DMS153 (cell line): Measurements from ENCODE around the gene CYB561.

Experiments
- DNase-seq: peaks from one replicate; lab custom pipeline; 2025; lab: John Stamatoyannopoulos, UW

CYB561 gene, protein sequence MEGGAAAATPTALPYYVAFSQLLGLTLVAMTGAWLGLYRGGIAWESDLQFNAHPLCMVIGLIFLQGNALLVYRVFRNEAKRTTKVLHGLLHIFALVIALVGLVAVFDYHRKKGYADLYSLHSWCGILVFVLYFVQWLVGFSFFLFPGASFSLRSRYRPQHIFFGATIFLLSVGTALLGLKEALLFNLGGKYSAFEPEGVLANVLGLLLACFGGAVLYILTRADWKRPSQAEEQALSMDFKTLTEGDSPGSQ

DNA sequence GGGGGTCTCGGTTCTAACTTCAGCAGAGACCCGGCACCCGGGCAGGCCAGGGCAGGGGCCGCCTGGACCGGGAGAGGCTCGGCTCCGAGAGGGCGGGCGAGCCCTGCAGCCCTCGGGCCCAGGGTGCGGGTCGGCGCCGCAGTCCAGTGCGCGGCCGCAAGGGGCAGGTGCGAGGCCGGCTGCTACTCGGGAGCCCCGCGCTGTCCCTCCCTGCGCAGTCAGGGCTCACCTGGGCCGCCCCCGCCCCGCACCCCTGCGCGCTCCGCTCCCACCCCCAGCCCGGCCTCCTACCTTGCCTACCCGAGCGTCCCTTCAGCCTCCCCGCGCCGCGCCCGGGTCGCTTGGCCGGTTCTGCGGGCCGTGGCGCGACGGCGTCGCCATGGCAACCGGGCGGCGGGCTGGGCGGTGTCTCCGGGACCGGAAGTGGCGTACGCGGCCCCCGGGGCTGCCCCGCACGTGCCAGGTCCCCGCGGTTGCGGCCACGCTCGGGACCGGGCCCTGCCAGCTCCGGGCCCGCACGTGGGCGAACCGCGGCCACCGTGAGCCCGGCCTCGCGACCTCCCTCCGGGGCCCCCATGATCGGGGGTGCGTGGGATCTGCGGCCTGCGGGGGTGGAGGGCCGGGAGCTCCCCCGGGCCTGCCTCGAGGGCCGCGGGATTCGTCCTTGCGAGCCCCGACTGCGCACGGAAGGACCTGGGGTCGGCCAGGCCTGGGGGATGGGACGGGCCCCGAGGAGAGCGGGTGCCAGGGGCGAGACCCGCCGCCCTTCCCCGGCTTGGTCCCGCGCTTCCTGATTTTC is at the start of gene CYB561:
TSS of gene CYB561 (minus strand) at position 353 of the 799 bp plus-strand sequence. CDS start 8,759 bp downstream, outside the sequence.
- peak; percentile 43 for DNase-seq

DNA sequence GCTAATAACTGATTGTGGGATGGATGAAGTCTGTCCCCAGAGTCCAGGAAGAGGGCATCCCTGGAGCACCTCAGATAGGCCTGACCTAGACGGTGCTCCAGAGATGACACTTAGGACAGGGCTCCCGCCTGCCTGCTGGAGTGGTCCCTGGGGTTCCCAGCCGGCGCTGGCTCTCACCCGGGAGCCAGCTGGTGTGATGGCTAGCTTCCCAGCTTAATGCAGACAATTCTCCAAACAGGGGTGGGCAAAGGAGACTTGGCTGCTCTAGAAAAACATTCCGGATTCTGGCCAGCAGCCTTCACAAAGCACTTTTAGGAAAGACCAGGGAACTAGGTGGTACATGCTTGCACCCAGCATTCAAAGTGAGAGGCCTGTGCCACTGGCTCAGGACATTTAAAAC is 49.4 kb upstream of the CYB561 start:
- no peak for DNase-seq

DNA sequence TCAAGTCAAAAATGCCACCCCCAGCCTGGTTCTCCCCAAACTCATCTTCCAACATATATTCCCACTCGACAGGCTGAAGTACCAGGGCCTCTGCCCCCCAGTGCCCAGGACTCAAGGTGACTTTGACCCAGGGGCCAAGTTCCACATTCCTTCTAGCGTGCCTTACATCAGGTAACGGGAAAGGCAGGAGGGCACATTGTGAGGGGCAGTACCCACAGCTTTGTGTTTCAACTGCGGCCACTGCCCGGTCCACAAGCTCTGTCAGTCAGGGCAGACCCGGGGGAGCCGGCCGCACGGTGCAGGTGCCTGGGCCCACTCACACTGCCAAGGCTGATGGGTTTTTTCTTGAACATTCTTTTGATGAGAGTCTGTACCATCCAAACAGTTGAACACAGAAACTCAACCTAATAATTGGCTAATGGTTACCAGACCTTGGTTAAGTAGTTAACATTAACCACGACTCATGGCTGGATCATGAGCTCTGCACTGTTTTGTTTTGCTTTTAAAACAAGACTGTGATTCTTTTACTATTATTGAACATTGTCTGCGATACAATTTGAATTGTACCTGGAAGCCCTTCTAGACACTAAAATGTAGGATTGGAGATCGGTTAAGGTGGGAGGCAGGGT is 48.3 kb upstream of the CYB561 start:
- no peak for DNase-seq

DNA sequence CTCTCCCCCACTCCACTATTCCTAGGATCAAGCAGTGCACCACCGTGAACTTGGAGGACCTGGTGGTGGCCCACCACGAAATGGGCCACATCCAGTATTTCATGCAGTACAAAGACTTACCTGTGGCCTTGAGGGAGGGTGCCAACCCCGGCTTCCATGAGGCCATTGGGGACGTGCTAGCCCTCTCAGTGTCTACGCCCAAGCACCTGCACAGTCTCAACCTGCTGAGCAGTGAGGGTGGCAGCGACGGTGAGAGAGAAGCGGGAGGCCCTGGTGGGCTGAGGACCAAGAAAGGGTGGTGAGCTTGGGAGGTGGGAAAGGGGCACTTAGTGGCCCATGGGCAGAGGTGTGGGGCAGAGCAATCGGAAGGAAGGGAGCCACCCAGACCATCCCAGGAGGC is 47.3 kb upstream of the CYB561 start:
- DNase-seq: no peak

- no peak for DNase-seq
Observed at GRCh38 chr17:63492940-63493339, 46.8 kb upstream of the CYB561 start.

DNA sequence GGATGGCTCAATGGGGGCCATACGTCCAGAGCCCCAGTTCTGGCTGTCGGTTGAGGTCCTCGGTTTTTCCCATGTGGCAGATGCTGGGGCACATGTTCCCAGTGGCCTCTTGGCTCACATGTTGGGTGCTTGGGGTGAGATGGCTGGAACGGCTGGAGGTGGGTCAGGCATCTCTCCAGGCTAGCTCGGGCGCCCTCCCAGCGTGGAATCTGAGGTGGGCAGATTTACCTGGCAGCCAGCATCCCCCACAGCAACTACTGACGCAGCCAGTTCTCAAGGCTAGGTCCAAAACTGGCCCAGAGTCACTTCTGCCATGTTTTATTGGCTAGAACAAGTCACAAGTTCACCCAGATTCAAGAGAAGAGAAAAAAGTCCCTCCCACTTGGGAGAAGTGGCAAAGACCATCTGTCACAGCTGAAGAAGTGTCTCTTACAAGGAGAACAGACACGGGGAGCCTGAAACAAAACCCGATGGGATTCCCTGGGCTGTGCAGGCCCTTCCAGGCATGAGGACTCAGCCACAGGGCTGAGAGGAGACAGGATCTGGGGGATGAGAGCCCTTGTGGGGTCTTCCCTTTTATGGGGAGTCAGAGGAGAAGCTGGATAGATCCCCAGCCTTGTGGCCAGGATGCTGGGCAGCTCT is 46.0 kb upstream of the CYB561 start:
- DNase-seq: no peak

DNA sequence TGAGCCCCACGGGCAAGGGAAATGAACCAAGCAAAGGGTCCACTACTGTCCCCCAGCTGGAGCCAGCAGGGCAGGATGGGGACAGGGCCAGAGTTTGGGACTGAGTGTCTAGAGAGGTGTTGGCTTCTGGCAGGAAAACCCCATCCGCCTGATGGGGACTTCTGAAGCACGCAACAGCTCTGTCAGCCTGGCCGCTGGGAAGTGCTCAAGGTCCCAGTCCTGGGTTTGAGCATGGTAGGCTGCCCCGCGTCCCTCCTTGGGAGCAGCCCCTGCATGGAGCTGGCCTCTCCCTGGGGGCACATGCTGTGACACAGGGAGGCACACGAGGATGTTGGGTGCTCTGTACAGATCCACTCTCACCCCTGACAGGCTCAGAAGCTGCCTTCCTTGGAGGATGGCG is 45.3 kb upstream of the CYB561 start:
- no peak for DNase-seq

DNA sequence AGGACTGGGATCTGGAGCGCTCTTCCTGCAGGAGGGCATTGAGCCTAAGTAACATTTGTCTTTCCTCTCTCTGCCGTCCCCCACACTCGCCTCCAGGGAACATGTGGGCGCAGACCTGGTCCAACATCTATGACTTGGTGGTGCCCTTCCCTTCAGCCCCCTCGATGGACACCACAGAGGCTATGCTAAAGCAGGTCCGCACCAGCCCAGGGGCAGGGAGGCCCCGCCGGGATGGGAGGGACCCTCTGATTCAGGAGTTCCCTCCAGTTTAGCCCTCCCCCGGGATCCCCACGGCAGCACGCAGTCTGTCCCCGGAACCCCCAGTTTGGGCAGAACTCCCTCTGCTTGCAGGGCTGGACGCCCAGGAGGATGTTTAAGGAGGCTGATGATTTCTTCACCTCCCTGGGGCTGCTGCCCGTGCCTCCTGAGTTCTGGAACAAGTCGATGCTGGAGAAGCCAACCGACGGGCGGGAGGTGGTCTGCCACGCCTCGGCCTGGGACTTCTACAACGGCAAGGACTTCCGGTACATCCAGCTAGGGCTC is 44.8 kb upstream of the CYB561 start:
- no peak for DNase-seq

DNA sequence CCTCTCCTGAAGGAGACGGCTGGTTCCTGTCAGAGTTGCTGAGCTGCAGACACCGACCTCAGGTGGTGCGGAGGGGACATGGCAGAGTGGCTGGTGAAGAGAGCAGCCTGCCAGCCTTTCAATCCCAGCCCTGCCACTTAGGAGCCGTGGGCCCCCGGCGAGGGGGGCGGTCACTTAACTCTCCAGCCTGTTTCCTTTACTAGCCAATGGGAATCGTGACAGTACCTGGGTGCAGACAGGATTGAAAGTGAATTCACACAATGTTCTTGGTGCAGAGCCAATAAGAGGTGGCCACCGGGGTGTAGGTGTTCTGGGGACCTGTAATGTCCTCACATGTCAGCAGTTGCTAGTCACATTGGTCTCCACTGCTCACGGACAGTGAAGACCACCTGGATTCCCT is 44.2 kb upstream of the CYB561 start:
- no peak for DNase-seq

GRCh38 chr17:63489291-63489690 is 43.2 kb upstream of the CYB561 start:
- no peak for DNase-seq

DNA sequence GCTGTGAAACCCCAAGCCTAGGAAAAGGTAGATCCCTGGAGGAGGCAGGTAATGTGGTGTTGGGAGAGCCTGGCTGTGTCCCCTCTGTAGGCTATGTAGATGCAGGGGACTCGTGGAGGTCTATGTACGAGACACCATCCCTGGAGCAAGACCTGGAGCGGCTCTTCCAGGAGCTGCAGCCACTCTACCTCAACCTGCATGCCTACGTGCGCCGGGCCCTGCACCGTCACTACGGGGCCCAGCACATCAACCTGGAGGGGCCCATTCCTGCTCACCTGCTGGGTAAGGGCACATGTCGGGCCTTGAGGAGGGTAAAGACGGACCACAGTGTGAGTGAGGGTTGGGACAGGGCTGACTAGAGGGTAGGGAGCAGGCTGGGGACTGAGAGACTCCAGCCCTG is 42.7 kb upstream of the CYB561 start:
- DNase-seq: no peak

- DNase-seq: no peak
Observed at GRCh38 chr17:63487014-63487339, 40.9 kb upstream of the CYB561 start.

DNA sequence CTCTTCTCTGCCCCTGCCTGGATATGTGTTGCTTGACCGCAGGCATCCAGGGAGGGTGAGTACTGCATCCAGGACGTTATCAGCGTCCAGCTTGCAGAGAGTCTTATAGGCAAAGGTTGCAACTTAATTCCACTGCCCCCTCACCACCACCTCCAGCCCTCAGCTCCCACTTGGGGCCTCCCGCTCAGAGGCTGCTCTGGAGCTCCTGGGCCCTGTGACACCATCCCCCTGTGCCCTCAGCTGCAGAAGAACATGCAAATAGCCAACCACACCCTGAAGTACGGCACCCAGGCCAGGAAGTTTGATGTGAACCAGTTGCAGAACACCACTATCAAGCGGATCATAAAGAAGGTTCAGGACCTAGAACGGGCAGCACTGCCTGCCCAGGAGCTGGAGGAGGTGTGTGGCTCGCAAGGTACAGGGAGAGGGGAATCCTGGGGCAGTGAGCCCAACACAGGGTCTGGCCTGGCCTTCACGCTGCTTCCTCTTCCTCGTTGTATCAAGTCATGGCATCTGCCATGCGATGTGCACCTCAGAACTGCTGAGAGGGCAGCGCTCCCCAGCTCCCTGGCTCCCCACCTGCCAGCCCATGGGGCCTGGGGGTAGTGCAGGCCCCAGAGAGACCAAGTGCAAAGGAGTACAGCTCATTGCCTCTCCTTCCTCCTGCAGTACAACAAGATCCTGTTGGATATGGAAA is 40.4 kb upstream of the CYB561 start:
- no peak for DNase-seq

GRCh38 chr17:63483655-63484575 is 37.8 kb upstream of the CYB561 start:
- no peak for DNase-seq

DNA sequence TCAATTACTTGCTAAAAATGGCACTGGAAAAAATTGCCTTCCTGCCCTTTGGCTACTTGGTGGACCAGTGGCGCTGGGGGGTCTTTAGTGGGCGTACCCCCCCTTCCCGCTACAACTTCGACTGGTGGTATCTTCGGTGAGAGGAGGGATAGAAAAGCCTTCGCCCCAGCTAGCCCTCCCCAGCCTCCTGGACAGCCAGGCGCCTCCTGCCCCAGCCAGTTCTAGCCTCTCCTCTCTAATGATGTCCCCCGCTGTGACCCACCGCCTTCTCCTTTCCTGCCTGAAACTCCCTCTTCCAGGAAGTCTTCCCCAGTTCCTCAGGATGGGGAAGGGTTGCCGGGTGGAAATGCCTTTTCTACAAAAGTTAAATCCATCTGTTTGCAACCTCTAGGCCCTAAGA is 36.9 kb upstream of the CYB561 start:
- DNase-seq: no peak

DNA sequence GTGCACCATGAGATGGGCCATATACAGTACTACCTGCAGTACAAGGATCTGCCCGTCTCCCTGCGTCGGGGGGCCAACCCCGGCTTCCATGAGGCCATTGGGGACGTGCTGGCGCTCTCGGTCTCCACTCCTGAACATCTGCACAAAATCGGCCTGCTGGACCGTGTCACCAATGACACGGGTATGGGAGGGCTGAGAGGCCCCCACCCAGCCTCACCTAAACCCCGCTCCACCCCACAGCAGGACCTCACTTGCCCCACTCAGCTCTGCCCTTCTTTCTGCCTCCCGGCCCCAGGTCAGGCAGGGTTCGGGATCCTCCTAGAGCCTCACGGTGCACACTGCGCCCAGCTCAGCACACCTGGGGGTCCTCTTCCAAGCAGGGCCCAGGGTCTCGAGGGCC is 36.4 kb upstream of the CYB561 start:
- no peak for DNase-seq

DNA sequence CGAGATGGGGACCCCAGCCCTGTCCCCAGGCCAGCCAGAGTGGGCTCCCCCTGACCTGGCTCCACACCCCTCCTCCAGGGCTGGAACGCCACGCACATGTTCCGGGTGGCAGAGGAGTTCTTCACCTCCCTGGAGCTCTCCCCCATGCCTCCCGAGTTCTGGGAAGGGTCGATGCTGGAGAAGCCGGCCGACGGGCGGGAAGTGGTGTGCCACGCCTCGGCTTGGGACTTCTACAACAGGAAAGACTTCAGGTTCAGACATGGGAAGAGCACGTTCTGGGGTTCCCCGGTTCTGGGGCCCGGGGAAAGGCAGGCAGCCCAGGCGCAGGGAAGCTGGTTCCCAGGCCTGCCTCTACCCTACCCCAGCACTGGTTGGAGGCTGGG is 35.4 kb upstream of the CYB561 start:
- no peak for DNase-seq

GRCh38 chr17:63480826-63481487 is 34.9 kb upstream of the CYB561 start:
- peak; percentile 85 for DNase-seq

DNA sequence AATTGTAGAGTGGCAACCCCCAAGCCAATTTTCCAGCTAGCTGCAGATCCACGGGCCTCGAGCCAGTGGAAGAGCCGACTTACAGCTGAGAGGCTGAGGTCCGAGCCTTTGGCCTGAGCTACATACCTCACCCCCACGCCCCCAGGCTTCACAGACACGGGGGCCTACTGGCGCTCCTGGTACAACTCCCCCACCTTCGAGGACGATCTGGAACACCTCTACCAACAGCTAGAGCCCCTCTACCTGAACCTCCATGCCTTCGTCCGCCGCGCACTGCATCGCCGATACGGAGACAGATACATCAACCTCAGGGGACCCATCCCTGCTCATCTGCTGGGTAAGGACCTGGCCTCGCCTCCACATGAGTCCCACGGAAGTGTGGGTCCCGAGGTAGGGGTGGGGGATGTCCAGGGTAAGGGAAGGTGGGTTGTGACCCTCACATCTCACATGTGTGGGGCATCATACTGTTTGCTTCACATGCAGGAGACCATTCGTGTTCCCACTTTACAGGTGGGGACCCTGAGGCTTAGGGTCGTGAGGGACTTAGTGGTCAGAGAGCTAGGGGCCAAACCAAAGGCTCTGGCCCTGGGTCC is 34.2 kb upstream of the CYB561 start:
- no peak for DNase-seq
